GM18505 (cell line): ENCODE data around the gene BSND.

ENCODE experiments used
- ATAC-seq: cut with Tn5 transposase; IDR thresholded peaks from one replicate; pipeline ENCODE4 v1.9.1; 2021; ENCODE audit not compliant: unreplicated experiment
- POLR2A ChIP-seq: IDR thresholded peaks from 4 replicates; pipeline ENCODE4 v1.6.1; 2011; ENCODE audit warnings: borderline replicate concordance; ENCODE audit not compliant: insufficient read depth, insufficient read length; ENCODE audit errors: extremely low read depth

Gene BSND

GRCh38 chr1:54989968-54990810 is 8.5 kb upstream of the BSND start:
- no peak for ATAC-seq
- TF ChIP-seq POLR2A: no peak

DNA sequence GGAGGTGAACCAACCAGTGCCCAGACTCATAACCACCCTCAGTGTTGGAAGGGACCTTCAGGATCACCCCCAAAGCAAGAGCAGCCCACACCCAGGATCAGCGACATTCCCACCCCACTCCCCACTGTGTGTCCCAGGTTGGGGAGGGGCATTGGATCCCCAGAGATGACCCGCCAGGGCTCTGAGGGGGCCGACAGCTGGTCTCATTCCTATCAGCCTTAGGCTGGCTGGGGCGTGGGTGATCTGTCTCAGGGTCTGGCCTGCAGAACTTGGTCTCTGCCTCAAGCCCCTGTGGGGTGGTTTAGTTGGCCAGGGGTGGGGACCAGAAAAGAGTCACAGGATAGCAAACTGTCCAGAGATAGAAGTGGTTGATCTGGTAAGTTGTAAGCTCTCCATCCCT is 7.8 kb upstream of the BSND start:
- no peak for TF ChIP-seq POLR2A
- ATAC-seq: no peak

DNA sequence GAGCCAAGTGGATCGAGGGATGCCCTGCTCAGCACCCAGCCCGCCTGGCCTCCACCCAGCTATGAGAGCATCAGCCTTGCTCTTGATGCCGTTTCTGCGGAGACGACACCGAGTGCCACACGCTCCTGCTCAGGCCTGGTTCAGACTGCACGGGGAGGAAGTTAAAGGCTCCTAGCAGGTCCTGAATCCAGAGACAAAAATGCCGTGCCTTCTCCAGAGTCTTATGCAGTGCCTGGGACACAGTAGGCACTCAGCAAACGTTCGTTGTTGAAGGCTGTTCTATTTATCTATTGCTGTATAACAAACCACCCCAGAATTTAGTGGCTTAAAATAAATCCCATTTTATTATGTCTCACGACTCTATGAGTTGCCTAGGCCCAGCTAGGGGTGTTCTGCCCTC is 6.8 kb upstream of the BSND start:
- ATAC-seq: no peak
- no peak for TF ChIP-seq POLR2A

DNA sequence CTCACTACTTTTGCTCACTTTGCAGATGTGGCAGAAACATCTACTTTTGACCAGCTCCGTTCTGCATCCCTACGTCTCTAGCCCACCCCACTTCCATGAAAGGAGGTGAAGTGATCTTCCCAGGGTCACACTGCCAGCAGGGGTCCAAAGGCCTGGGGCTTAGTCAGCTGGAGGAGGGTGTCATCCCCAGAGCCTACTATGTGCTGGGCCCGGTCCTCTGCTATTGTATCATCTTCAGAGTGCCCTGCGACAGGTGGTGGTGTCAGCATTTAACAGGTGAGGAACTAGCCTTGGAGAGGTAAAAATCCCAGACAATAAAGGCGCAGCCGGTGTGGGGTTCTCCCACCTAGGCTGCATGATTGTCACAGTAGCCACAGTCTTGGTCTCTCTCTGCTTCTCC is 5.6 kb upstream of the BSND start:
- ATAC-seq: no peak
- no peak for TF ChIP-seq POLR2A

DNA sequence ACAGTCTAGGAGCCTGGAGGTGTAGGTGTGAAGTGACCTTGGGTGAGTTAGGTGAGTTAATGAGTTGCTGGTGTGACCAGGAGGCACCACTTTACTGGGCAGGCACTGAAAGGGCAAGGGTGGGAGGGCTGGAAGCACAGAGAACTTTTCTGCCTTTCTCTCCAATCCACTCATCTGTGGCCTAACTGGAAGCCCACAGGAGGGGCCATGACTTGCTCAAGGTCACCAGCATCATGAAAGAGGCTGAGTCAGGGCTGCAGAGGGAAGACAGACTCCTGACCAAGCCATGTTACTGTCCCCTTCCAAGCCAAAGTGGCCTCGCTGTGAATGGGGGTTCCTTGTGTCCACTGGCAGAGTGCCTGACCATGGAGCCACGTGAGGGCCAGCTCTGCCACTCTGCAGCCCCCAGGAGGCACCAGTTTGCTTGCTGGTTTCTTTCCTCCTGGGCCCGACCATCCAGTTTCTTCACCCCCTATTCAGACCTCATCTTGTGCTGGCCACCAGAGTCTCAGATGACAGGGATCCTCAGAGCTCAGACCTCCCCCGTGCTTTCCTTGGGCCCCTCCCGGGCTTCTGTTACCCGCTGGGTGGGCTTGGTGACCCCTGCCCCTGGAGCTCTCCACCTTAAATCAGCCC is 4.3 kb upstream of the BSND start:
- no peak for ATAC-seq
- TF ChIP-seq POLR2A: no peak

DNA sequence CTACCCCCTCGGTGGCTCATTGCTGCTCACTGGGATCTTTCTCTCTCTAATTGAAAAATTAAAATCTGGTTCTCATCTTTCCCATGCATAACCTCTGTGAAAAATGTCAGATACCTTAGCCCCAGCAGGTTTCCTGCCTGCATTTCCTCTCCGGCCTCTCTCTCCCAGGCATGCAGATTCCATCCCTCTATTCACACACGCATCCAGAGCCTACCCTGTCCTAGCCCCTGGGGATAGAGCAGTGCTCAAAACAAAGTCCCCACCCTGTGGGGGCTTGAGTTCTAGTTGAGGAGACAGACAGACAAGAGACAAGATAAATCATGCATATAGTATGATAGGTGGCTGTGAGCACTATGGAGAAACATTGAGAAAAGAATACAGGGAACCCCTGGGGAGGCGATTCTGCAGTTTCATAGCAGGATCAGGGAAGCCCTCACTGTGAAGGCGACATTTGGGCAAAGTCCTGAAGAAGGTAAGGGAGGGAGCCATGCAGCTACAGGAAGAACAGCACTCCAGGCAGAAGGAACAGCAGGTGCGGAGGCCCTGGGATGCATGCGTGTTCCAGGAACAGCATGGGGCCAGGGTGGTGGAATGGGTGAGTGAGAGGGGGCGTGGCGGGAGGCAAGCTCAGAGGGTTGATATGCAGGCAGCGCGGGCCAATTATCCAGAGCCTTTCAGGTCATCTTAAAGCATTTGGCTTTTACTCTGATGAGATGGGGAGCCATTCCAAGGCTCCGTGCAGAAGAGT is 3.5 kb upstream of the BSND start:
- TF ChIP-seq POLR2A: no peak
- no peak for ATAC-seq

- TF ChIP-seq POLR2A: no peak
These were observed 2.9 kb upstream of the BSND start for GRCh38 chr1:54995835-54996234.

GRCh38 chr1:54996359-54996868 is 2.3 kb upstream of the BSND start:
- ATAC-seq: peak; percentile 62
- TF ChIP-seq POLR2A: no peak

More at GRCh38 chr1:54995835-54996234, 2.9 kb upstream of the BSND start:
- ATAC-seq: no peak

- no peak for ATAC-seq
- TF ChIP-seq POLR2A: no peak
These were observed 1.6 kb upstream of the BSND start for GRCh38 chr1:54996869-54997710.

DNA sequence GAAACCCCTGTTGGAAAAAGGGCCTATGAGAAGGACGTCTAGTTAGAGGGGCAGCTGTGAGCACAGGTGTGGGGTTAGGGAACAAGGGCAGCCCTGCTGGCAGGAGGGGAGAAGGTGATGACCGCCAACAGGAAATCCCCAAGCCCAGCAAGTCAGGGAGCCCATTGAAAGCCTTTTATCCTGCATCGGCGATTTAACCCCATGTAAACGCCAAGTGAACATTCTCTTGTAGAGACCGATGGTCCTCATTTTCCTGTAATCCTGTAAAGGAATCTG is 1.1 kb upstream of the BSND start:
- TF ChIP-seq POLR2A: no peak

DNA sequence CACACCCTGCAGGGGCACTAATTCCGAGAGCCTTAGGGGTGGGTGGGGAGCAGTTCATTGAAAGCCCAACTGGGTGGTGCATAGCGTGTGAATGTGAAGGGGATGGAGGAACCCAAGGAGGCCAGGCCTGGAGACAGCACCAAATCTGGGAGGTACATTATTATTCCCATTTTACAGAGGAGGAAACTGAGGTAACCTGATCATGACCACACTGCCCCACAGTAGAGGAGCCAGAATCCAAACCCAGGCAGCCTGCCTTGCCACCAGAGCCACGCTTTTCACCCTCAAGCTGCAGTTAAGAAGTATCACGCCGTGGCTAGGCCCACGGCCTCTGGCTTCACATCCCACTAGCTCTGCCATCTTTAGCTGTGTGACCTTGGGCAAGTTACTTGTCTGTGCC is 633 bp upstream of the BSND start:
- no peak for ATAC-seq

More for the DNA sequence above, 1.1 kb upstream of the BSND start:
- ATAC-seq: no peak

DNA sequence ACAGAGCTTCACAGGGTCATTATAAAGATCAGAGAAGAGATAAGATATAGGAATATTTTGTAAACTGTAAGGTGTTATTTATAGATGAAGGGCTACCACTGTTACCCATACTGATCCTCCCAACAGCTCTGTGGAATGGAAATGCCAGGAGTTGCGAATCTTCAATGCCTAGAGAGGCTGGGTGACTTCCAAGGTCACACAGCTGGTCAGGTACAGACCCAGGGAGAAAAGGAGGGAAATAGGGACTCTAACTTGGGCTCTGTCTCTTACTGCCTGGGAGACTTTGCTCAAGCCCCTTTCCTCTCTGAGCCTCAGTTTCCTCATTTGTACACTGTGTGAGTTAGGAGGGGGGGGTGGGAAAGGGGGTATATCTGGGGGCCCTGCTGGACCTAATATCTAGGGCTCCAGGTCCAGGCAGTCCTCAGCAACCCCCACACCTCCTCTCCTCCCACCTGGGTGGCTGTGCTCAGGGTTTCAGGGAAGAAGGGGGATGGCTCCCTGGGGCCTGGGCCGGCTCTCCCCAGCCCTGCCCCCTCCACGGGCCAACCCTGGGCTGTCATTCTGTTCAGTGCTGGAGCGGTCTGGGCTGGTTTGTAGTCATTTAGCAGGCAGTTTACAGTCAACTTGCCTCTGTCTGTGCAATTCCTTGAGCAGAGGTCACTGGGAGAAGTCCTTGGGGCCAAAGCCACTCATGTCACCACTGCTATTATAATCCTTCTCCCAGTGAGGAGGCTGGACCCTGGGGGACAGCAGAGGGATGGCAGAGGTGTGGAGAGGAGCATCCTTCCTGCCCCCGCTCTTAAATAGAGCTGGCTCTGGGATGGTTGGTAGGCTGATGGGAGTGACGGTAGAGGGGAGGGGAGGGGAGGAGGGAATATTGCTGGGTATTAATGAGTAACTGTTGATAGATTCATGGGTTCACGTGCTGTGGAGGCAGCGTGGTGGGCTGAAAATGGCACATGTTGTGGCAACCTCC is 1.7 kb downstream of the BSND start:
- ATAC-seq: no peak
- TF ChIP-seq POLR2A: no peak

More for the DNA sequence above, 633 bp upstream of the BSND start:
- no peak for TF ChIP-seq POLR2A
